ENCODE results near the gene STMN3. TPM values are rescaled to one million over a fixed set of nuclear protein-coding genes. Genes with fewer than 3 reads are reported as not detected.
A peak's percentile ranks its signal among the peaks of the same experiment; 100 is the strongest.

Gene STMN3
- total RNA-seq, 4 donors from 2014 or later: 7.6 to 17.4 (median 12.0) TPM

DNA sequence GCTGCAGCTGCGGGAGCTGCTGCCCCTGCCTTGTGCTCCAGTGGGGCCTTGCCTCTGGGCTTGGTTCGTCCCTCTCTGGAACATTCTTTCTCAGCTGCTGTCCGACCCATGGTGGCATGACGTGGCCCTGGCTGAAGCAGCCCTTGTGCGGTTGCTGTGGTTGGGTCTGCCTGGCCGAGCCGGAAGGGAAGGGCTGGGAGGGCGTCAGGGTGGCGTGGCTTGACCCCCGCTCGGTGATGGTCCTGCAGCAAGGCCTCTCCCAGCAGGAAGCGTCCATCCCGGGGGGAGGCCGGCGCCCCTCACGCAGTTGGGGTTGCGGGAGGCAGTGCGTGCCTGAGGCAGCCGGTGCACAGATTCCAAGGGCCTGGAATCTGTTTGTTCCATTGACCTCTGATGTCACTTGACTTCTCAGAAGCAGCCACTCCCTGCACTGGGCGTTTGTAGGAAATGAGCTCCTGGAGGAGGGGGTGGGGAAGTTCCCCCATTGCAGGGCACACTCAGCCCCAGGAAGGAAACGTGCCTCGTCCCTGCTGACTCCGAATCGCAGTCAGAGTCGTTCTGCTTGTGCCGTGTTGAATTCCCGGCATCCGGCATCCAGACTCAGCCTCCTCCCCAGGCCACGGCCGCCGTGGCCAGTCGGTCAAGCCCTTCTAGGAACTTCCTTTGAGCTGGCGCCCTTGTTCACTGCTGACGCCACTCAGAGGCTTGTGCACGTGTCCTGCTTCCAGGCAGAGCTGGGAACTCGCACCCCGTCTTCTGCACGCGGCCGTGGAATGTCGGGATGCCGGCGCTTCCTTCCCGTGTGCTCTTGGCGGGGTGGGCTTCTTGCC lies 33.5 kb upstream of the STMN3 start:
- no peak for TF ChIP-seq CTCF (IDR thresholded peaks at IDR 0.05)
- peak; percentile 69 for ATAC-seq (ENCODE audit: low FRiP score)
- DNase-seq (ENCODE audit: low spot score): peak; percentile 57

GRCh38 chr20:63686094-63686491 lies 32.9 kb upstream of the STMN3 start:
- no peak for DNase-seq (ENCODE audit: low spot score)
- ATAC-seq (ENCODE audit: low FRiP score): no peak
- no peak for TF ChIP-seq CTCF (IDR thresholded peaks at IDR 0.05)

- no peak for TF ChIP-seq CTCF (IDR thresholded peaks at IDR 0.05)
- DNase-seq (ENCODE audit: low spot score): no peak
- ATAC-seq (ENCODE audit: low FRiP score): no peak
Observed at GRCh38 chr20:63685269-63686026, 32.2 kb upstream of the STMN3 start.

DNA sequence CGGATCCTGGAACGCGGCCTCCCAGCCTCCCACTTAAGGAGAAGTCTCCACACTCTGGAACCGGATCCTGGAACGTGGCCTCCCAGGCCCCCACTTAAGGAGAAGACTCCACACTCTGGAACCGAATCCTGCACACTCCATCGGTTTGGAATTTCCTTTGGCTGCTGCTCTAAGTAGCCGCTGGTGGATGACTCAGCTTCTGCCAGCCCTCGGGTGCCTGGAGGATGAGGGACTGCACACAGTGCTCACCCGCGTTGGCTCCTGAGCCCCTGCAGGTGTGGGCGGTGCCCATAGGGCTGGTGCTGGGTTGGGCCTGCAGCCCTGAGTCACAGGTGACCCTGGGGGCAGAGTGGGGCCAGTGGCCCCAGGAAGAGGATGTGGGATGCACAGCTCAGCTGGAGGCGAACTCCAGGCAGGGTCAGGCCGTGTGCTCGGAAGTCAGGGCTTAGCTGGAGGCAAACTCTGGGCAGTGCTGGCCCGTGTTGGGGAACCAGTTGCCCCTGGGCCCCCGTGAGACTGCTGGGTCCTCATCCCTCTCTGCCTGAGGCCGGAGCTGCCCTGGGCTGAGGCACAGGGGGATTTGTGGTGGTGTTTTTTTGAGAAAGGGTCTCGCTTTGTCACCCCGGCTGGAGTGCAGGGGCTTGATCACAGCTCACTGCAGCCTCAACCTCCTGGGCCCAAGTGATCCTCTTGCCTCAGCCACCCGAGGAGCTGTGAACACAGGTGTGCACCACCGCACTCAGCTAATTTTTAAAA lies 29.3 kb upstream of the STMN3 start:
- no peak for TF ChIP-seq CTCF (IDR thresholded peaks at IDR 0.05)
- DNase-seq (ENCODE audit: low spot score) (peak; percentile 52), ATAC-seq (ENCODE audit: low FRiP score) (peak; percentile 92)

GRCh38 chr20:63681609-63682142 lies 28.5 kb upstream of the STMN3 start:
- ATAC-seq (ENCODE audit: low FRiP score): no peak
- TF ChIP-seq CTCF (IDR thresholded peaks at IDR 0.05): no peak
- DNase-seq (ENCODE audit: low spot score): no peak

DNA sequence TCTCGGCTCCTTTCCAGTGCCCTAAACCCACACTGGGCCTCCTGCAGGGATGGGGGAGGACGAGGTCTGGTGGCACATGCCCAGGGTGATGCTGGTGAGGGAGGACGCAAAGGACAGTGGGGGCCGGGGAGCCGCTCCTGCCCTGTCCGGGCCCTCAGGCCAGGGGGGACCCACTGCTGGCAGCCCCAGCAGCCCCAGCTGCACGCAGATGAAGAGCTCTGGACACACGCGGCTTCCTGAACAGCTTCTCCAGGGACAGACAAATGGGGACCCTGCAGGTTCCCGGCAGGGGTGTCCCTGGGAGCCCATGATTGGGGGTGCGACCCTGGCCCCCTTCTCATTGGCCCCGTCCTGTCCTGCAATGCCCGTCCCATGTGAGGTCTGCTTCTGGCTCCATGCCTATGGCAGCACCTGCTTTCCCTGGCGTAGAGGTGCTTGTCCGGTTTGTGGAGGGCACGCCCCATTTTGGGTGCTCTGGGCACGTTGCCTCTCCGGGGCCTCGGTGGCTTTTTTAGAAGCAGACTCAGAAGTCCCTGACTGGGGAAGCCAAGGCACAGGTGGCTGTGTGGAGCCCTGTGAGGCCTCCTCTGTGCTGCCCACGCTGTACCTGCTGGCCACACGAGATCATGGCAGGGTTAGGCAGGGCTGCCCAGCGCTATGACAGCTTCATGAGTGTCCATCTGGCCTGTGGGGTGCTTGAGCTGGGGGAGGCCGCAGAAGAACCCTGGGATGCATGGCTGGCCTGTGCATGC lies 27.8 kb upstream of the STMN3 start:
- TF ChIP-seq CTCF (IDR thresholded peaks at IDR 0.05): no peak
- ATAC-seq (ENCODE audit: low FRiP score) (no peak), DNase-seq (ENCODE audit: low spot score) (no peak)

All from omental fat pad (tissue), 4 donors.